Measurements from ENCODE around the gene TXK. TPM values are rescaled to one million over a fixed set of nuclear protein-coding genes. Genes with fewer than 3 reads are reported as not detected.

The TXK gene
- total RNA-seq, 1 donor from 2014 or later = not detected

DNA sequence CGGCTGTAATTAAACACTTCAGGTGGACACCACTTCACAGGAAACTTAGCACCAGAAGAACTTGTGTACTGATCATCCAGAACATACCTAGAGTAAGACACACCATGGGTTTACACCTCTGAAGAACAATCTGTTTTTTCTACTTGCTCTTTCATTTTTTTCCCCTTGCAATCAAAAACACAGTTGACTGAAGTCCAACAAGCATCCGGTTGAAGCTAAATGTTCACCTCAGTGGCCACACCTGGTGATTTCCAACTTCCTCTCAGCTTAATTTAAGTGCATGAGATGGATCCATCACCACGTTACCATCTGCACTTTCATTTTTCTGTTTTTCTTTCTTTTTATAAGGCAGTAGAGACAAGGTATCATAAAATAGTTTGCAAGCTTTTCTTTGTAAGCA lies 4.9 kb upstream of the TXK start:
- Mint-ChIP-seq H3K27me3 (ENCODE audit: unreplicated experiment) (peaks cover 4% of the 10 kb centered on the region), H3K9me3 (ENCODE audit: unreplicated experiment) (no peaks in the 10 kb centered on the region), H3K4me3 (ENCODE audit: unreplicated experiment) (no peak overlapping the region), H3K36me3 (ENCODE audit: unreplicated experiment) (no peaks in the 10 kb centered on the region), H3K27ac (ENCODE audit: unreplicated experiment) (no peak overlapping the region), H3K4me1 (ENCODE audit: unreplicated experiment) (peaks cover 5% of the 10 kb centered on the region)
- no peak for DNase-seq (ENCODE audit: extremely low spot score, unreplicated experiment)
- TF ChIP-seq, protein P1, sequence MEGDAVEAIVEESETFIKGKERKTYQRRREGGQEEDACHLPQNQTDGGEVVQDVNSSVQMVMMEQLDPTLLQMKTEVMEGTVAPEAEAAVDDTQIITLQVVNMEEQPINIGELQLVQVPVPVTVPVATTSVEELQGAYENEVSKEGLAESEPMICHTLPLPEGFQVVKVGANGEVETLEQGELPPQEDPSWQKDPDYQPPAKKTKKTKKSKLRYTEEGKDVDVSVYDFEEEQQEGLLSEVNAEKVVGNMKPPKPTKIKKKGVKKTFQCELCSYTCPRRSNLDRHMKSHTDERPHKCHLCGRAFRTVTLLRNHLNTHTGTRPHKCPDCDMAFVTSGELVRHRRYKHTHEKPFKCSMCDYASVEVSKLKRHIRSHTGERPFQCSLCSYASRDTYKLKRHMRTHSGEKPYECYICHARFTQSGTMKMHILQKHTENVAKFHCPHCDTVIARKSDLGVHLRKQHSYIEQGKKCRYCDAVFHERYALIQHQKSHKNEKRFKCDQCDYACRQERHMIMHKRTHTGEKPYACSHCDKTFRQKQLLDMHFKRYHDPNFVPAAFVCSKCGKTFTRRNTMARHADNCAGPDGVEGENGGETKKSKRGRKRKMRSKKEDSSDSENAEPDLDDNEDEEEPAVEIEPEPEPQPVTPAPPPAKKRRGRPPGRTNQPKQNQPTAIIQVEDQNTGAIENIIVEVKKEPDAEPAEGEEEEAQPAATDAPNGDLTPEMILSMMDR (IDR thresholded peaks at IDR 0.05) = no peak

DNA sequence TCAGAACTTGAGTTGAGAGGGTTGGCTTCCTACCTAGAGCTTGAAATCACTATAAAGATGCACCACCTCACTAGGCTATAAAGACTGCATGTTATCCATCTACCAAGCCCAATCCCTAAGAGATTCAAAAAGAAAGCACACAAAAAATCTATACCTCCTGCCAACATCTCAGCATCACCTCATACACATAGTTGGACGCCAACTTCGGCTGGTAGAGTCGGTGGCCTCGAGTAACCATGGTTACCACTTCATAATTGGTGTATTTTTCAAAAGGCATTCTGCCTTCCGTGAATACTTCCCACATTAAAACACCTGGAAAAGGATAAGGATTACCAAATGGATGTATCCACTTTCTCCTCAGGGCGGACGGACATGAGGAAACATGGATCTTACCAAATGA lies 4.5 kb upstream of the TXK start:
- Mint-ChIP-seq H3K36me3 (ENCODE audit: unreplicated experiment) (no peaks in the 10 kb centered on the region), H3K27me3 (ENCODE audit: unreplicated experiment) (peaks cover 4% of the 10 kb centered on the region), H3K4me1 (ENCODE audit: unreplicated experiment) (peaks cover 9% of the 10 kb centered on the region), H3K9me3 (ENCODE audit: unreplicated experiment) (no peaks in the 10 kb centered on the region), H3K4me3 (ENCODE audit: unreplicated experiment) (no peak overlapping the region), H3K27ac (ENCODE audit: unreplicated experiment) (no peak overlapping the region)
- DNase-seq (ENCODE audit: extremely low spot score, unreplicated experiment) = no peak
- TF ChIP-seq, protein P1 (IDR thresholded peaks at IDR 0.05) = no peak

DNA sequence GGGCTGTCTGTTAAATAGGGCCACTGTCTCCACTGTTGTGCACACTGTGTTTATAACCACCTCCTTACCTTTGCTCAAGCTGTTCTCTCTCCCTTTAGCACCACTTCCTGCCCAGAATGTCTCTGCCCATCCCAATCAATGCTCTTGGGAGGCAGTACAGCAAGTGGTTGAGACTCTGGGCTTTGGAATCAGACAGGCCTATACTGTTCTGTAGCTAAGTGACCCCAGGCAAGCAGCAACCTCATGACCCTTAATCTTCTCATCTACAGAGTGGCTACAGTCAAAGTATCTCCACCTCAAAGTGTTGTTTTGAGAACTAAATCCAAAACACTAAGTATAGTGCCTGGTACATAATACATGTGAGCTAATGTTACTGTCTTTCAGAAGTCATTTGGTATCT lies 3.8 kb upstream of the TXK start:
- H3K27me3 Mint-ChIP-seq (ENCODE audit: unreplicated experiment) = peaks cover 1% of the 10 kb centered on the region
- H3K36me3 Mint-ChIP-seq (ENCODE audit: unreplicated experiment) = no peaks in the 10 kb centered on the region
- TF ChIP-seq, protein P1 (IDR thresholded peaks at IDR 0.05) = no peak
- peaks cover 9% of the 10 kb centered on the region for H3K4me1 Mint-ChIP-seq (ENCODE audit: unreplicated experiment)
- H3K4me3 Mint-ChIP-seq (ENCODE audit: unreplicated experiment) = no peak overlapping the region
- no peak for DNase-seq (ENCODE audit: extremely low spot score, unreplicated experiment)
- H3K9me3 Mint-ChIP-seq (ENCODE audit: unreplicated experiment) = no peaks in the 10 kb centered on the region
- H3K27ac Mint-ChIP-seq (ENCODE audit: unreplicated experiment) = no peak overlapping the region

DNA sequence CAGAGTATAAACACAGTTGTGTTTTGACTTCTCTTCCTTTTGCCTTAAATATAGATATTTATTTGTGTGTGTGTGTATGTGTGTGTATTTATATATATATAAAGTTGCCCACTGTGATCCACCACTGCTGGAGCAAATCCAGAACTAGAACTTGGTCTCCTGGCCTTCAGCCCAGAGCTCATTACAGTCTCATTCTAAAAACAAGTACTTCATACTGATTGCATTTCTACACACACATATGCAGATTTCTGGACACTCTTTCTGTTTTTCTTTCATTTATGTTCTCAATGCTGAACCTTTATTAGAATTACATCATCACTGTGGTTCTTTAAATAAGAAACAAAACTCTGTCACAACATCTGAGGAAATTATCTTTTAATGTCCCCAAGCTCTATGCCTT lies 381 bp downstream of the TXK start:
- TF ChIP-seq, protein P1 (IDR thresholded peaks at IDR 0.05) = no peak
- Mint-ChIP-seq H3K4me1 (ENCODE audit: unreplicated experiment) (peaks cover 5% of the 10 kb centered on the region), H3K9me3 (ENCODE audit: unreplicated experiment) (no peaks in the 10 kb centered on the region), H3K4me3 (ENCODE audit: unreplicated experiment) (no peak overlapping the region), H3K36me3 (ENCODE audit: unreplicated experiment) (no peaks in the 10 kb centered on the region), H3K27ac (ENCODE audit: unreplicated experiment) (no peak overlapping the region), H3K27me3 (ENCODE audit: unreplicated experiment) (no peaks in the 10 kb centered on the region)
- no peak for DNase-seq (ENCODE audit: extremely low spot score, unreplicated experiment)

DNA sequence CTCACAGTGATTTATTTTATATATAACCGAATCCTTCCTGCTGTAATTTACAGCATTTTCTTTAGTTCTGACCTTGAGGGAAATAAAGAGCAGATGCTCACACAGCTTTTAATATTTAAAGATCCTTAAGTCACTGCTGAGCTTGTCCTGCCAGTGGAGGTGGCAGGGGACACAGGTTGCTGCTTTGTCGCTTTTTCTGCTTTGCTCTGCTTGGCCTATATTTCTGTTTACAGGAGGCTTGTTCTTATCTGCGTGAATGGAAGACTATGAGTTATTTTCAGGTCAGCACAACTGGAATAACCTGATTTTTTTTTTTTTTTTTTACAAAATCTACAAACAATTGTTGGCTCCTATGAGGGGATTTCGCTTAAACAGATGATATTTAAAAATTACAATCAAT lies 2.3 kb downstream of the TXK start:
- TF ChIP-seq, protein P1 (IDR thresholded peaks at IDR 0.05) = no peak
- no peak for DNase-seq (ENCODE audit: extremely low spot score, unreplicated experiment)
- Mint-ChIP-seq H3K36me3 (ENCODE audit: unreplicated experiment) (no peaks in the 10 kb centered on the region), H3K4me3 (ENCODE audit: unreplicated experiment) (no peak overlapping the region), H3K9me3 (ENCODE audit: unreplicated experiment) (no peaks in the 10 kb centered on the region), H3K27ac (ENCODE audit: unreplicated experiment) (no peak overlapping the region), H3K27me3 (ENCODE audit: unreplicated experiment) (no peaks in the 10 kb centered on the region), H3K4me1 (ENCODE audit: unreplicated experiment) (peaks cover 18% of the 10 kb centered on the region)
